ENCODE measurements around the gene ELF1.

- no peak for TF ChIP-seq CTCF (IDR thresholded peaks at IDR 0.05)
- TF ChIP-seq POLR2A (IDR thresholded peaks at IDR 0.05) = no peak
Observed at GRCh38 chr13:40986101-40986856, 32.8 kb downstream of the ELF1 start.
